NCI-H82 treated with DMSO at 0.1 percent for 48 hours (cell line): ENCODE results near the gene RNF40.
"Not testable (repeated sequence)": the region's sequence is repeated elsewhere in the genome, so short reads cannot be mapped to it uniquely, and the experiment has no call there.

Experiments
- DNase-seq: peaks from one replicate; lab custom pipeline; 2025; ENCODE audit not compliant: unreplicated experiment; lab: John Stamatoyannopoulos, UW

RNF40 gene

DNA sequence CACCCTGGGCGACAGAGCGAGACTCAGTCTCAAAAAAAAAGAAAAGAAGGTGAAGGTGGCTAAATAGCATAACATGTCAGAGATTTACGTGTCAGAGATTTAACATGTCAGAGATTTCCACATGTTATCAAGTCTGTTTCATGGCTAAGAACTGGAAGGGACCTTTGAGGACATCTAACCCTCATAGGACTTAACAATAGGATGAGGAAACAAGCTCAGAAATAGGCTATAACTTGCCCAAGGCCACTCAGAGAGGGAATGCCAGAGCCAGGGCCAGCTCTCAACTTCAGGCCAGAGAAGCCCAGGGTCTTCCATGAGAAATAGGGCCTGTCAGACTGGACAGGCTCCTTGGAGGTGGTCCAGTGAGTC is 51.7 kb downstream of the RNF40 start:
- no peak for DNase-seq

DNA sequence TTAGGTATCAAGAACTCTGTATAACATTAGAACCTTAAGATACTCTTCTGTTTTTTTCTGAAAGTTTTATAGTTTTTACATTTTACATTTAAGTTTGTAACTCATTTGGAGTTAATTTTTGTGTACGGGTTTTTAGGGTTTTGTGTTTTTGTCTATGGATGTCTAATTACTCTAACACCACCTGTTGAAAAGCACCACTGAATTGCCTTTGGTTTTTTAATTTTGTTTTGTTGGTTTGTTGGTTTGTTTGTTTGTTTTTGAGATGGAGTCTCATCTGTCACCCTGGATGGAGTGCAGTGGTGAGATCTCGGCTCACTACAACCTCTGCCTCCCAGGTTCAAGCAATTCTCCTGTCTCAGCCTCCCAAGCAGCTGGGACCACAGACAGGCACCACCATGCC is 54.6 kb downstream of the RNF40 start:
- DNase-seq = no peak

- no peak for DNase-seq
Measured at GRCh38 chr16:30820952-30821421, 58.9 kb downstream of the RNF40 start.

DNA sequence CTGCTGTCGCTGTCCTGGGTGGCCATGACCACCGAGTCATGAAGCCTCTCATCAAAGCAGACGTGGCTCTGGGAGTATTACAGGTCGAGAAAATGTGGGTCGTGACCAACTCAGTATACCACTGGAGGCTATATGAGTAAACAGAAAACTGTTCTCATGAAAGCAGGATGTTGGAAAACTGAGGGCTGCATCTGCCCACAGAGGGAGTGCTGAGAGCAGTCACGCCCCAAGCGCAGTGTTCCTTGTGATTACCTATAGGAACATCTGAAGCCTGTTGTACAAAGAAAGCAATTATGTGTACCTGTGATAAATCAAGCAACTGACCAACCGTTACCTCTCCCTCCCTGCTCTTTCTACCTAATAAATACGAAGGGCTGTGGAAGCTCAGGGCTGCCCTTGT is 59.3 kb downstream of the RNF40 start:
- not testable (repeated sequence) for DNase-seq

DNA sequence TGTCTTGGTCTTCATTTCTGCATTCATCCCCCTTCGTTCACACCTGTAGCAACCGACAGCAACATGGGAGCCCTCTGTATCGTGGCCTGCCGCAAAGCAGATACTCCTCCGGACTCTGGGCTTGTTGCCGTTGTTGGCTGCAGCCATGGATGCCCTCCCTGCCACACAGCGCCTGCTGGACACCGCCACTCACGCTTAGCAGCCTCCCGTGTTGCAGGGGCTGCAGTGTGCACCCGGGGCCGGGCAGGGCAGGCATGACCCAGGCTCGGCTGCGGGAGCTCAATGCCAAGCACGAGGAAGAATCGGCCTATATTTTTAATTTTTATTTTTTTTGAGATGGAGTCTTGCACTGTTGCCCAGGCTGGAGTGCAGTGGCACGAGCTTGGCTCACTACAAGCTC is 59.8 kb downstream of the RNF40 start:
- DNase-seq = no peak
